ENCODE measurements around the gene FNBP1. TPM values are rescaled to one million over a fixed set of nuclear protein-coding genes. Genes with fewer than 3 reads are reported as not detected.

Gene FNBP1
- total RNA-seq, 1 donor from 2014 or later = 34.9 TPM

DNA sequence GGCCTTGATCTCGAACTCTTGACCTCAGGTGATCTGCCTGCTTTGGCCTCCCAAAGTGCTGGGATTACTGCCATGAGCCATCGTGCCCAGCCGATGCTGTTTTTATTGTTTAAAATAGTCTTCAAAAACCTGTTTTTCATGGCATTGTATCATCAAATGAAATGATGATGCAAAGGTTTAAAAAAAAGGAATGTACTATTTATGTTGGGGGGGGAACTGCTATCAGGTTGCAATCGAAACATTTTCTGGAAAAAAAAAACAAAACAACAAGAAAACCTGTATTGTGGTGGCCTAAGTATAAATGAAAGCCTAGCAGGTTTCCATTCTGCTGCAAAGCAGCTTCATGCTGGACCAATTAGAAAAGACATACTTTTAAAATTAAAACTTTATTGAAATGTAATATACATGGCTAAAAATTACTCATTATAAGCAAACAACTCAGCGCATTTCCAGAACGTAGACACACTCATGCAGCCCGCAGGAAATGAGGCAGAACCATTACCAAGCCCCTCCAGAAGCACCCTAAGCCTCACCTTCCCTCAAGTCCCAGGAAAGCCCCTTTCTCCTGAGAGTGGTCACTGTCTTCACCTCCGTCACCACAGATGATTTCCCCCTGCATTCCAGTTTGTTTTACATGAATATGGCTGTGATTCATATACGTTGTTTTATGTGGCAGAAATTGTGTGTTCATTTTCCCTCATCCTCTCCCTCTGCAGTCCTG, 29.7 kb upstream of the FNBP1 start:
- Mint-ChIP-seq H3K27ac (peak overlapping the region; percentile 70), H3K27me3 (ENCODE audit: insufficient read depth, low read depth) (peaks cover 2% of the 10 kb centered on the region), H3K4me3 (no peak overlapping the region), H3K9me3 (no peaks in the 10 kb centered on the region), H3K4me1 (peaks cover 2% of the 10 kb centered on the region), H3K36me3 (peaks cover 9% of the 10 kb centered on the region)
- Histone ChIP-seq H3K9me3 (ENCODE audit: low read depth) (no peaks in the 10 kb centered on the region), H3K27ac (no peak overlapping the region), H3F3A (ENCODE audit: low read depth) (no peaks in the 10 kb centered on the region), H3K27me3 (no peaks in the 10 kb centered on the region), H2AFZ (replicated peaks) (no peak overlapping the region), H3K36me3 (peaks cover 4% of the 10 kb centered on the region), H4K20me1 (ENCODE audit: low read depth) (peaks cover 30% of the 10 kb centered on the region), H3K9ac (no peak overlapping the region), H3K4me3 (no peak overlapping the region), H3K4me2 (no peak overlapping the region), H3K79me2 (ENCODE audit: low read depth) (peaks cover 50% of the 10 kb centered on the region), H3K4me1 (no peaks in the 10 kb centered on the region)
- TF ChIP-seq EZH2 (IDR thresholded peaks at IDR 0.05) = no peak
- DNase-seq (ENCODE audit: low spot score) = no peak

DNA sequence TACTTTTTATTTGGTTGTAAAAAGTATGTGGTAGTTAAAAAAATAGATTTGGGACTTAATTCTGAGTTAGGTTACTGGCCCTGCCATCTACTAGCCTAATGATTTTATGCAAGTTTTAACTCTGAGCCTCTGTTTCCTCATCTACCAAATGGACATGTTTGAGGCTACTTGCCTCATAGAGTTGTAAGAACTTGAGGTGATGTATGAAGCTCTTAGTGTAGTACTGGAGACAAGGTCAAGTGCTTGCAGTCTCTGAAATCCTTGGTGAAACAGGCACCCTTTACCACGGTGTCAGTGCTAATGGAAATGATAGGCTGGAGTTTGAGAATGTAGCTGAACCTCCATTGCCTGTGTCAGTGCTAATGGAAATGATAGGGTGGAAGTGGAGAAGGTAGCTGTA, 26.1 kb upstream of the FNBP1 start:
- peaks cover 80% of the 10 kb centered on the region for H3K79me2 ChIP-seq (ENCODE audit: low read depth)

DNA sequence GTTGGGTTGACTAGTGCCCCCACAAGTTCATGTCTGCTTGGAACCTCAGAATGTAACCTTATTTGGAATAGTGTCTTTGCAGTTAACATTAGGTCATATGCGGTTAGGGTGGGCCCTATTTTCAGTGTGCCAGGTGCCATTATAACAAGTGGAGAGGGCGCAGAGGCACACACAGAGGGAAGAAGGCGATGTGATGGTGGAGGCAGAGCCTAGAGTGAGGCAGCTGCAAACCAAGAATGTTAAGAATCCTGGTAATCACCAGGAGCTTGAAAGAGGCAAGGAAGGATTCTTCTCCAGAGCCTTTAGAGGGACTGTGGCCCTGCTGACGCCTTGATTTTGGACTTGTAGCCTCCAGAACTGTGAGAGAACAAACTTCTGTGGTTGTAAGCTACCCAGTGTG, 21.6 kb upstream of the FNBP1 start:
- no peaks in the 10 kb centered on the region for H3F3A ChIP-seq (ENCODE audit: low read depth)
- peaks cover 2% of the 10 kb centered on the region for H3K4me1 Mint-ChIP-seq
- H3K4me3 Mint-ChIP-seq = no peak overlapping the region
- H3K9ac ChIP-seq = no peak overlapping the region
- TF ChIP-seq EZH2phosphoT487 (IDR thresholded peaks at IDR 0.05) (no peak), EZH2 (IDR thresholded peaks at IDR 0.05) (no peak)
- TF ChIP-seq, protein P1, sequence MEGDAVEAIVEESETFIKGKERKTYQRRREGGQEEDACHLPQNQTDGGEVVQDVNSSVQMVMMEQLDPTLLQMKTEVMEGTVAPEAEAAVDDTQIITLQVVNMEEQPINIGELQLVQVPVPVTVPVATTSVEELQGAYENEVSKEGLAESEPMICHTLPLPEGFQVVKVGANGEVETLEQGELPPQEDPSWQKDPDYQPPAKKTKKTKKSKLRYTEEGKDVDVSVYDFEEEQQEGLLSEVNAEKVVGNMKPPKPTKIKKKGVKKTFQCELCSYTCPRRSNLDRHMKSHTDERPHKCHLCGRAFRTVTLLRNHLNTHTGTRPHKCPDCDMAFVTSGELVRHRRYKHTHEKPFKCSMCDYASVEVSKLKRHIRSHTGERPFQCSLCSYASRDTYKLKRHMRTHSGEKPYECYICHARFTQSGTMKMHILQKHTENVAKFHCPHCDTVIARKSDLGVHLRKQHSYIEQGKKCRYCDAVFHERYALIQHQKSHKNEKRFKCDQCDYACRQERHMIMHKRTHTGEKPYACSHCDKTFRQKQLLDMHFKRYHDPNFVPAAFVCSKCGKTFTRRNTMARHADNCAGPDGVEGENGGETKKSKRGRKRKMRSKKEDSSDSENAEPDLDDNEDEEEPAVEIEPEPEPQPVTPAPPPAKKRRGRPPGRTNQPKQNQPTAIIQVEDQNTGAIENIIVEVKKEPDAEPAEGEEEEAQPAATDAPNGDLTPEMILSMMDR (IDR thresholded peaks at IDR 0.05) = no peak
- H2AFZ ChIP-seq (replicated peaks) = no peak overlapping the region
- no peak overlapping the region for H3K4me2 ChIP-seq
- peaks cover 4% of the 10 kb centered on the region for H3K27me3 Mint-ChIP-seq (ENCODE audit: insufficient read depth, low read depth)
- no peak overlapping the region for H3K27ac Mint-ChIP-seq
- H3K9me3 ChIP-seq (ENCODE audit: low read depth) = no peaks in the 10 kb centered on the region
- no peak overlapping the region for H3K4me3 ChIP-seq
- H3K79me2 ChIP-seq (ENCODE audit: low read depth) = peaks cover 86% of the 10 kb centered on the region
- H4K20me1 ChIP-seq (ENCODE audit: low read depth) = peaks cover 17% of the 10 kb centered on the region
- no peak overlapping the region for H3K27ac ChIP-seq
- H3K36me3 ChIP-seq = no peaks in the 10 kb centered on the region
- no peaks in the 10 kb centered on the region for H3K4me1 ChIP-seq
- no peaks in the 10 kb centered on the region for H3K9me3 Mint-ChIP-seq
- no peaks in the 10 kb centered on the region for H3K27me3 ChIP-seq
- DNase-seq (ENCODE audit: low spot score) = no peak
- H3K36me3 Mint-ChIP-seq = peaks cover 10% of the 10 kb centered on the region

More for the DNA sequence above, 26.1 kb upstream of the FNBP1 start:
- H3K4me3 Mint-ChIP-seq = no peak overlapping the region
- no peak overlapping the region for H3K4me2 ChIP-seq
- no peak overlapping the region for H3K27ac ChIP-seq
- H2AFZ ChIP-seq (replicated peaks) = no peak overlapping the region
- peaks cover 30% of the 10 kb centered on the region for H4K20me1 ChIP-seq (ENCODE audit: low read depth)
- no peak overlapping the region for H3K27ac Mint-ChIP-seq
- H3K4me3 ChIP-seq = no peak overlapping the region
- TF ChIP-seq, protein P1 (IDR thresholded peaks at IDR 0.05) = no peak
- TF ChIP-seq EZH2phosphoT487 (IDR thresholded peaks at IDR 0.05) = no peak
- no peak overlapping the region for H3K9ac ChIP-seq
- H3K27me3 ChIP-seq = no peaks in the 10 kb centered on the region
- no peaks in the 10 kb centered on the region for H3F3A ChIP-seq (ENCODE audit: low read depth)
- H3K9me3 ChIP-seq (ENCODE audit: low read depth) = no peaks in the 10 kb centered on the region
- H3K4me1 ChIP-seq = no peaks in the 10 kb centered on the region
- H3K36me3 Mint-ChIP-seq = peaks cover 8% of the 10 kb centered on the region
- peaks cover 2% of the 10 kb centered on the region for H3K4me1 Mint-ChIP-seq
- H3K36me3 ChIP-seq = no peaks in the 10 kb centered on the region
- H3K9me3 Mint-ChIP-seq = no peaks in the 10 kb centered on the region
- DNase-seq (ENCODE audit: low spot score) = no peak
- no peaks in the 10 kb centered on the region for H3K27me3 Mint-ChIP-seq (ENCODE audit: insufficient read depth, low read depth)

DNA sequence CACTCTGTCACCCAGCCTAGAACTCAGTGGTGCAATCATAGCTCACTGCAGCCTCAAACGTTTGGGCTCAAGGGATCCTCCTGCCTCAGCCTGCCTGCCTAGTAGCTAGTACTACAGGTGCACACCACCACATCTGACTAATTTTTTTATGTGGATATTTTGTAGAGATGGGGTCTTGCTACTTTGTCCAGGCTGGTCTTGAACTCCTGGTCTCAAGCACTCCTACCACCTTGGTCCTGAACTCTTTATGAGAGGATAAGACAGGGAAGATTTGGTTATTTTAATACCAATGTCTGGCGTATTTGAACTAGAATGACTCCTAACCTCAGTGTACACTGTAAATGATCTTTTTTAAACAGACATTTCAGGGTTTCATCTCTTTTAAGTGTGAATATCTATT, 19.8 kb upstream of the FNBP1 start:
- H3K4me1 Mint-ChIP-seq = no peaks in the 10 kb centered on the region
- no peak for TF ChIP-seq EZH2 (IDR thresholded peaks at IDR 0.05)
- no peak for TF ChIP-seq EZH2phosphoT487 (IDR thresholded peaks at IDR 0.05)
- TF ChIP-seq, protein P1 (IDR thresholded peaks at IDR 0.05) = no peak
- H3K4me2 ChIP-seq = no peak overlapping the region
- H3F3A ChIP-seq (ENCODE audit: low read depth) = no peaks in the 10 kb centered on the region
- H4K20me1 ChIP-seq (ENCODE audit: low read depth) = peaks cover 5% of the 10 kb centered on the region
- no peak for DNase-seq (ENCODE audit: low spot score)
- no peak overlapping the region for H3K9ac ChIP-seq
- no peaks in the 10 kb centered on the region for H3K9me3 Mint-ChIP-seq
- H3K27ac Mint-ChIP-seq = no peak overlapping the region
- H3K36me3 Mint-ChIP-seq = peaks cover 15% of the 10 kb centered on the region
- H3K27me3 Mint-ChIP-seq (ENCODE audit: insufficient read depth, low read depth) = peaks cover 5% of the 10 kb centered on the region
- no peak overlapping the region for H3K27ac ChIP-seq
- H3K36me3 ChIP-seq = no peaks in the 10 kb centered on the region
- H3K4me3 Mint-ChIP-seq = no peak overlapping the region
- H3K79me2 ChIP-seq (ENCODE audit: low read depth) = peaks cover 86% of the 10 kb centered on the region
- no peak overlapping the region for H2AFZ ChIP-seq (replicated peaks)
- no peaks in the 10 kb centered on the region for H3K9me3 ChIP-seq (ENCODE audit: low read depth)
- H3K27me3 ChIP-seq = no peaks in the 10 kb centered on the region
- no peaks in the 10 kb centered on the region for H3K4me1 ChIP-seq
- no peak overlapping the region for H3K4me3 ChIP-seq
